Measurements from ENCODE around the gene PITPNC1.

The PITPNC1 gene

DNA sequence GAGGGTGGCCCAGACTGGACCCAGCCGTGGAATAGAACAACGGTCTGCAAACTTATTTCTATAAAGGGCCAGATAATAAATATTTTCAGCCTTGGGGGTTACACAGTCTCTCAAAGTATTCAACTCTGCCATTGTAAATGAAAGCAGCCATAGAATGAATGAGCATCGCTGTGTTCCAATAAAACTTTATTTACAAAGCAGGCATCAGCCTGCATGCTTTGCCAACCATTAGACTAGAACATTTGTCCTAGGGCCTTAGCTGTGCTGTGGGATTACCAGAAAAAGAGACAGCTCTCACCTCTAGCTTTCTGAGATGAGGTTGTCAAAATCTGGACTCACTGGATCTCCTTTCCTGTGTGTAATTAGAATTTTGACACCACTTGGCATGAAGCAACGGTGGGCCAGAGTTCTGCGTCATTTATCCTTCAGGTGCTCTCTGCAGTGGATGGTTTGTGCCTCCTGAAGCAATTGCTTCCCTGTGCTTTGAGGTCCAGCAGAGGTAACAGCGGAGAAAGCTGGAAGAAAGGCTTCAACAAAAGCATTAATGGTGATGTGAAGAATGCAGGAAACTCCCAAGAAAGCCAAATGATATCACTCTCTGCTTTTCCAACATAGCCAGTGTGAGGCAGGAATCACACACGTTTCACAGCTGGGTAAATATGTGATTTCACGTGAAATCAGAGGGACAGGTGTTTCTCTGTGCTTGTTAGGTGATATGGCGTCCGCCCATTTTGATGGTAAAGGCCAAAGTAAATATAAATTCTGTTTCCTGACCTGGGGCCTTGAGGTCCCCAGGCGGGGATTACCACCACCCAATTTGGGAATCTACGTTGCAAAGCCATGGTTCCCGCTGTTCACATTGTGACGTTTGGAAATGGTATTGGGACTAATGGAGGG is 148.4 kb downstream of the PITPNC1 start:
- no peak for TF ChIP-seq CTCF (IDR thresholded peaks at IDR 0.05)
- Histone ChIP-seq H3K4me1 (peaks cover 0 to 16% (median 3%) of the 10 kb centered on the region in 4 donors), H3K9me3 (no peaks in the 10 kb centered on the region), H3K27ac (no peak overlapping the region), H3K27me3 (no peaks in the 10 kb centered on the region), H3K4me3 (no peak overlapping the region), H3K36me3 (no peaks in the 10 kb centered on the region)
- no peak for DNase-seq
- intact Hi-C loops (cut with DNase I; ENCODE audit: low total_unique reads): no loop called here

GRCh38 chr17:67526700-67527099 is 149.6 kb downstream of the PITPNC1 start:
- DNase-seq: no peak
- TF ChIP-seq CTCF (IDR thresholded peaks at IDR 0.05): no peak
- intact Hi-C loops (cut with DNase I; ENCODE audit: low total_unique reads): no loop called here
- Histone ChIP-seq H3K36me3 (no peaks in the 10 kb centered on the region), H3K9me3 (no peaks in the 10 kb centered on the region), H3K4me1 (peaks cover 0 to 16% (median 3%) of the 10 kb centered on the region in 4 donors), H3K27me3 (no peaks in the 10 kb centered on the region), H3K27ac (no peak overlapping the region), H3K4me3 (no peak overlapping the region)

DNA sequence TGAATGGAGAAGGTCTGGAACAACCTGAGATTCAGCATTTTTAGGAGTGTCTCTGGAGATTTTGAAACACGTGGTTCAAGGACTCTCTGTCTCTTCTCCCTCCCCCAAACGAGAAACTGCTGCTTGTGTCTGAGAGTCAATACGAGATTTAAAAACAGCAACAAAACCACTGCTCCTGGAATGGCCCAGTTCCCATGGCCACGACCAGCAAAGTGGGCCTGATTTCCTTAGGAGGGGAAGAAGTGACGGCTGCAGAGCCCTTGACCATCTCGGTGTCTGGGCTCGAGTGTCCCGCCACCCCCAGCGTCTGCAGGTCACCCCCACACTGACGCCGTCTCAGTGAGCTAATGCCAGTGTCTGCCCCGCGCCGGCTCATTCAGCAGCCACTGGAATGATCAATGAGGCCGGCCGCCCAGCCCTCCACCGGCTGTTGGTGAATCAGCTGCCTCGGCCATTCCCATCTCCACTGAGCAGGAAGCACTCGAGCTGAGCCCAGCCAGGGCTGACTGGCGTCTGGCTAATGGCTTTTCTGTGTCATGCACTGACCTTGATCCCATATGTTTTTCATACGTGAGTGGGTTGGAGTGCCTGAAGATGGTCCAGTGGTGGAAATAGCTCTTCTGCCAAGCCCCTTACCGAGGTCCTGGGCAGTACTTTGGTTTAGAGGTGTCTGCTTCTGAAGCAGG is 151.8 kb downstream of the PITPNC1 start:
- Histone ChIP-seq H3K27ac (peak overlapping the region in 1 of 2 donors; percentile 41), H3K27me3 (no peaks in the 10 kb centered on the region), H3K4me3 (peak overlapping the region; percentile 38), H3K36me3 (no peaks in the 10 kb centered on the region), H3K4me1 (peaks cover 0 to 16% (median 3%) of the 10 kb centered on the region in 4 donors), H3K9me3 (no peaks in the 10 kb centered on the region)
- no peak for TF ChIP-seq CTCF (IDR thresholded peaks at IDR 0.05)
- intact Hi-C loops (cut with DNase I; ENCODE audit: low total_unique reads): no loop called here
- DNase-seq: peak; percentile 71 to 83

DNA sequence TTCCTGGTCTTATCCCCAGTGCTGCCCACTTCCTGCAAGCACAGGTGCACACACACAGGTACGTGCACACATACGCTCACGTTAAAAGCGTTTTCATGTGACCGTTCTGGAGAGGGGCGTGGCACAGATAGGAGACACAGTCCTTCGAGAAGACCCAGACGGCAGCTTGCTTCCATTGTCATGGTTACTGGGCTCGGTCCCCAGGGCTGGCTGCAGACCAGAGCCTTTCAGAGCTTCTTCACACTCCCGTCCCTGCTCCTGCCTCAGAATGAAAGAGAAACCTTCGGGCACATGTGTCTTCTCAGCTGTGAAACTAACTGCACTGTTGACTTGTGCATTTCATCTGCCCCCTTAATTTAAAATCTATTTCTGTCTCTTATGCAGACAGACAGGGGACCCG is 154.2 kb downstream of the PITPNC1 start:
- Histone ChIP-seq H3K36me3 (no peaks in the 10 kb centered on the region), H3K9me3 (no peaks in the 10 kb centered on the region), H3K4me3 (no peak overlapping the region), H3K27ac (no peak overlapping the region), H3K4me1 (peaks cover 0 to 16% (median 3%) of the 10 kb centered on the region in 4 donors), H3K27me3 (no peaks in the 10 kb centered on the region)
- intact Hi-C loops (cut with DNase I; ENCODE audit: low total_unique reads): no loop called here
- TF ChIP-seq CTCF (IDR thresholded peaks at IDR 0.05): no peak
- no peak for DNase-seq

DNA sequence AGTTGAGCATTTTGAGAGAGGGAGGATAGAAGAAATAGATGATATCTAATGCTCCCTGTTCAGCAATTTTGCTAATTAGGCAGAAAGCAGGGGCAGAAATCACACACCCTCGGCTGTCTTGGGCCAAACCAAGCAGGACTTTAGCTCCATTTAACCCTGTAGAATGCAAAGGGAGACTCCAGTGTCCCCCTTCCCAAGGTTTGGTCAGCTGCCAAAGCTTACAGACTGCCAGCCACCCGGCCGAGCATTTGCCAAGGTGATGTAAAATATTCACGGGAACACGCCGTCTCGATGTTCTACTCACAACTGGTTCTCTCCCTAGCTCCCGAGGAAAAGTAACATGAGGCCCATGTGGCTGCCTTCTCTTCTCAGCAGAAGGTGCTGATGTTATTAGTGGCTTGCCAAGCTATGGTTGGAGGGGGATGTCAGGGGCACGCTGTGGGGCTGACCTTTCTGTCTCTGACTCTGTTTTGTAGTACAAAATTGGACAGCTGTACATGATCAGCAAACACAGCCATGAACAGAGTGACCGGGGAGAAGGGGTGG is 155.3 kb downstream of the PITPNC1 start:
- H3K9me3 ChIP-seq: no peaks in the 10 kb centered on the region
- no peak for DNase-seq
- no peak overlapping the region for H3K4me3 ChIP-seq
- no peaks in the 10 kb centered on the region for H3K36me3 ChIP-seq
- H3K27me3 ChIP-seq: no peaks in the 10 kb centered on the region
- no peak for TF ChIP-seq CTCF (IDR thresholded peaks at IDR 0.05)
- intact Hi-C loops (cut with DNase I; ENCODE audit: low total_unique reads): no loop called here
- peaks cover 0 to 16% (median 3%) of the 10 kb centered on the region in 4 donors for H3K4me1 ChIP-seq
- H3K27ac ChIP-seq: no peak overlapping the region
